ENCODE data around the gene LUC7L2. TPM values are rescaled to one million over a fixed set of nuclear protein-coding genes. Genes with fewer than 3 reads are reported as not detected.
"Not testable (repeated sequence)": the region's sequence is repeated elsewhere in the genome, so short reads cannot be mapped to it uniquely, and the experiment has no call there.

The LUC7L2 gene
- polyA plus RNA-seq (2013, experiment 1 of 2), result 52.5 TPM
- polyA plus RNA-seq (2013, experiment 2 of 2), result 48.9 TPM

- WGBS, result under 1% methylated on average over 98 of the region's 98 CpGs
- no peaks in the 10 kb centered on the region for H3K9me3 ChIP-seq (ENCODE audit: insufficient read depth, low read depth, low read length)
- H3K4me1 ChIP-seq (ENCODE audit: insufficient read depth, low read length), result peaks cover 23% of the 10 kb centered on the region
- H3K27me3 ChIP-seq (ENCODE audit: insufficient read depth, low read length), result no peaks in the 10 kb centered on the region
- H3K9ac ChIP-seq (ENCODE audit: low read depth, low read length), result peak within 1 kb of the TSS; percentile 97
- H3K4me3 ChIP-seq (ENCODE audit: low read length), result peak within 1 kb of the TSS; percentile 95
- peaks cover 13% of the 10 kb centered on the region for H3K36me3 ChIP-seq (ENCODE audit: insufficient read depth, low read length)
- peak within 1 kb of the TSS; percentile 99 for H3K27ac ChIP-seq (ENCODE audit: low read depth, low read length)
Observed at GRCh38 chr7:139359366-139360209, at the start of gene LUC7L2. Gene LUC7L2 (plus strand): TSS chr7:139359894. CDS start chr7:139360262, 368 bp downstream.

GRCh38 chr7:139317939-139318505 lies 41.7 kb upstream of the LUC7L2 start:
- no peak overlapping the region for H3K27ac ChIP-seq (ENCODE audit: low read depth, low read length)
- no peaks in the 10 kb centered on the region for H3K4me1 ChIP-seq (ENCODE audit: insufficient read depth, low read length)
- H3K9me3 ChIP-seq (ENCODE audit: insufficient read depth, low read depth, low read length), result no peaks in the 10 kb centered on the region
- no peaks in the 10 kb centered on the region for H3K27me3 ChIP-seq (ENCODE audit: insufficient read depth, low read length)
- no peaks in the 10 kb centered on the region for H3K36me3 ChIP-seq (ENCODE audit: insufficient read depth, low read length)
- no peak overlapping the region for H3K4me3 ChIP-seq (ENCODE audit: low read length)
- H3K9ac ChIP-seq (ENCODE audit: low read depth, low read length), result no peak overlapping the region
- 93% methylated on average over 5 of the region's 5 CpGs for whole genome bisulfite sequencing

GRCh38 chr7:139321071-139321745 lies 38.5 kb upstream of the LUC7L2 start:
- Histone ChIP-seq H3K4me1 (ENCODE audit: insufficient read depth, low read length) (no peaks in the 10 kb centered on the region), H3K27me3 (ENCODE audit: insufficient read depth, low read length) (no peaks in the 10 kb centered on the region), H3K36me3 (ENCODE audit: insufficient read depth, low read length) (no peaks in the 10 kb centered on the region), H3K4me3 (ENCODE audit: low read length) (no peak overlapping the region), H3K27ac (ENCODE audit: low read depth, low read length) (no peak overlapping the region), H3K9ac (ENCODE audit: low read depth, low read length) (no peak overlapping the region), H3K9me3 (ENCODE audit: insufficient read depth, low read depth, low read length) (no peaks in the 10 kb centered on the region)
- WGBS, result 79% methylated on average over 11 of the region's 11 CpGs

GRCh38 chr7:139324709-139325108 lies 35.0 kb upstream of the LUC7L2 start:
- H3K9me3 ChIP-seq (ENCODE audit: insufficient read depth, low read depth, low read length); H3K4me3 ChIP-seq (ENCODE audit: low read length); H3K36me3 ChIP-seq (ENCODE audit: insufficient read depth, low read length); H3K27me3 ChIP-seq (ENCODE audit: insufficient read depth, low read length); H3K9ac ChIP-seq (ENCODE audit: low read depth, low read length); H3K27ac ChIP-seq (ENCODE audit: low read depth, low read length); H3K4me1 ChIP-seq (ENCODE audit: insufficient read depth, low read length): not testable (repeated sequence)
- 96% methylated on average over 10 of the region's 11 CpGs for WGBS

GRCh38 chr7:139328375-139328774 lies 31.3 kb upstream of the LUC7L2 start:
- Histone ChIP-seq H3K9me3 (ENCODE audit: insufficient read depth, low read depth, low read length) (no peaks in the 10 kb centered on the region), H3K4me1 (ENCODE audit: insufficient read depth, low read length) (no peaks in the 10 kb centered on the region), H3K36me3 (ENCODE audit: insufficient read depth, low read length) (no peaks in the 10 kb centered on the region), H3K27ac (ENCODE audit: low read depth, low read length) (no peak overlapping the region), H3K9ac (ENCODE audit: low read depth, low read length) (no peak overlapping the region), H3K4me3 (ENCODE audit: low read length) (no peak overlapping the region), H3K27me3 (ENCODE audit: insufficient read depth, low read length) (no peaks in the 10 kb centered on the region)
- 80% methylated on average over 2 of the region's 2 CpGs for WGBS

- Histone ChIP-seq H3K9ac (ENCODE audit: low read depth, low read length) (no peak overlapping the region), H3K4me3 (ENCODE audit: low read length) (no peak overlapping the region), H3K27ac (ENCODE audit: low read depth, low read length) (no peak overlapping the region), H3K4me1 (ENCODE audit: insufficient read depth, low read length) (no peaks in the 10 kb centered on the region), H3K36me3 (ENCODE audit: insufficient read depth, low read length) (no peaks in the 10 kb centered on the region), H3K9me3 (ENCODE audit: insufficient read depth, low read depth, low read length) (no peaks in the 10 kb centered on the region), H3K27me3 (ENCODE audit: insufficient read depth, low read length) (no peaks in the 10 kb centered on the region)
- WGBS, result 75% methylated on average over 2 of the region's 2 CpGs
Observed at GRCh38 chr7:139329119-139329518, 30.6 kb upstream of the LUC7L2 start.

GRCh38 chr7:139330333-139331030 lies 29.2 kb upstream of the LUC7L2 start:
- Histone ChIP-seq H3K27ac (ENCODE audit: low read depth, low read length) (no peak overlapping the region), H3K4me3 (ENCODE audit: low read length) (no peak overlapping the region), H3K9me3 (ENCODE audit: insufficient read depth, low read depth, low read length) (no peaks in the 10 kb centered on the region), H3K36me3 (ENCODE audit: insufficient read depth, low read length) (no peaks in the 10 kb centered on the region), H3K4me1 (ENCODE audit: insufficient read depth, low read length) (no peaks in the 10 kb centered on the region), H3K27me3 (ENCODE audit: insufficient read depth, low read length) (no peaks in the 10 kb centered on the region), H3K9ac (ENCODE audit: low read depth, low read length) (no peak overlapping the region)
- 86% methylated on average over 3 of the region's 3 CpGs for WGBS

GRCh38 chr7:139332697-139333359 lies 26.9 kb upstream of the LUC7L2 start:
- no peak overlapping the region for H3K27ac ChIP-seq (ENCODE audit: low read depth, low read length)
- H3K9me3 ChIP-seq (ENCODE audit: insufficient read depth, low read depth, low read length), result no peaks in the 10 kb centered on the region
- no peaks in the 10 kb centered on the region for H3K4me1 ChIP-seq (ENCODE audit: insufficient read depth, low read length)
- no peak overlapping the region for H3K4me3 ChIP-seq (ENCODE audit: low read length)
- no peak overlapping the region for H3K9ac ChIP-seq (ENCODE audit: low read depth, low read length)
- WGBS, result 86% methylated on average over 5 of the region's 5 CpGs
- no peaks in the 10 kb centered on the region for H3K36me3 ChIP-seq (ENCODE audit: insufficient read depth, low read length)
- no peaks in the 10 kb centered on the region for H3K27me3 ChIP-seq (ENCODE audit: insufficient read depth, low read length)

- H3K36me3 ChIP-seq (ENCODE audit: insufficient read depth, low read length); H3K27ac ChIP-seq (ENCODE audit: low read depth, low read length): not testable (repeated sequence)
- 97% methylated on average over 13 of the region's 13 CpGs for WGBS
Observed at GRCh38 chr7:139333443-139333842, 26.3 kb upstream of the LUC7L2 start.

GRCh38 chr7:139334399-139335150 lies 25.1 kb upstream of the LUC7L2 start:
- Histone ChIP-seq H3K4me1 (ENCODE audit: insufficient read depth, low read length) (no peaks in the 10 kb centered on the region), H3K27me3 (ENCODE audit: insufficient read depth, low read length) (no peaks in the 10 kb centered on the region), H3K36me3 (ENCODE audit: insufficient read depth, low read length) (no peaks in the 10 kb centered on the region), H3K9me3 (ENCODE audit: insufficient read depth, low read depth, low read length) (peaks cover 4% of the 10 kb centered on the region; the same call in 1 of the 2 replicates), H3K27ac (ENCODE audit: low read depth, low read length) (no peak overlapping the region), H3K4me3 (ENCODE audit: low read length) (no peak overlapping the region), H3K9ac (ENCODE audit: low read depth, low read length) (no peak overlapping the region)
- WGBS, result 86% methylated on average over 4 of the region's 4 CpGs

More at GRCh38 chr7:139333443-139333842, 26.3 kb upstream of the LUC7L2 start:
- not testable (repeated sequence) for H3K9ac ChIP-seq (ENCODE audit: low read depth, low read length); H3K27me3 ChIP-seq (ENCODE audit: insufficient read depth, low read length); H3K4me3 ChIP-seq (ENCODE audit: low read length); H3K4me1 ChIP-seq (ENCODE audit: insufficient read depth, low read length); H3K9me3 ChIP-seq (ENCODE audit: insufficient read depth, low read depth, low read length)

All from HUES64 (cell line).